K562 (cell line): ENCODE results near the gene KCP. TPM values are rescaled to one million over a fixed set of nuclear protein-coding genes. Genes with fewer than 3 reads are reported as not detected.

Experiments used
- ATAC-seq: fragments of 200-7000 bp; cut with Tn5 transposase; 3 replicates; pipeline ENCODE4 v1.9.1; 2020; ENCODE audit warnings: moderate library complexity
- BruUV-seq: library from RNA; stranded (reverse); fragments of 400-500 nt; replicated peaks from 2 replicates; lab custom pipeline; 2021; lab: Mats Ljungman, UMichigan
- CTCF ChIA-PET: fragments of 300-600 bp; formaldehyde crosslinking; extraction: SDS; loops from one replicate; lab custom pipeline; 2021; ENCODE audit warnings: low intra/inter-chr PET ratio; lab: Yijun Ruan, JAX
- POLR2A ChIA-PET: fragments of 300-600, 350-650 bp; sonication (Branson Sonifier 250); formaldehyde crosslinking; extraction: SDS; loops from one replicate; lab custom pipeline; 2021; ENCODE audit warnings: antibody characterized with exemption, inconsistent platforms; lab: Yijun Ruan, JAX
- DNase-seq, 4 experiments: peaks; one replicate each; pipeline versions ENCODE4 v3.0.0 to v3.0.0-alpha.2; 2011 to 2018; ENCODE audit warnings: low spot score in 3 of 4, mixed read lengths in 3 of 4; ENCODE audit errors: extremely low read depth in 1 of 4
- FAIRE-seq: peaks from 2 replicates; lab custom pipeline; 2011; peaks lifted over from hg19 to GRCh38; lab: Jason Lieb, UNC
- H2AFZ ChIP-seq: 2 replicates; pipeline ENCODE4 v1.6.0; 2011; ENCODE audit warnings: low read depth, low read length, control low read depth, inconsistent platforms
- H3K27ac ChIP-seq: fragments of 200-600 bp; 3 replicates; pipeline ENCODE4 v1.8.0; 2011; ENCODE audit warnings: low read depth, mild to moderate bottlenecking, control low read depth, inconsistent platforms, low read length, moderate library complexity, mixed read lengths; ENCODE audit errors: extremely low read depth
- H3K27me3 ChIP-seq, 2 experiments: fragments of 300-600 bp in 1 of 2; 2 replicates in 1 of 2; 3 replicates in 1 of 2; pipeline versions ENCODE4 v1.6.0 to v1.8.0; 2011; ENCODE audit warnings: inconsistent platforms in 2 of 2, low read length in 2 of 2, mild to moderate bottlenecking in 1 of 2, mixed read lengths in 1 of 2, moderate library complexity in 1 of 2; ENCODE audit not compliant: control insufficient read depth in 2 of 2, insufficient read depth in 2 of 2
- H3K36me3 ChIP-seq: fragments of 300-600 bp; 3 replicates; pipeline ENCODE4 v1.8.0; 2011; ENCODE audit warnings: mild to moderate bottlenecking, low read length, inconsistent platforms; ENCODE audit not compliant: control insufficient read depth, insufficient read depth
- H3K4me1 ChIP-seq, 2 experiments: fragments of 200-600 bp in 1 of 2; replicated peaks in 1 of 2; 2 replicates in 1 of 2; 3 replicates in 1 of 2; pipeline versions ENCODE4 v1.5.1 to v1.8.0; 2011; ENCODE audit warnings: inconsistent platforms in 2 of 2, low read length in 2 of 2, mild to moderate bottlenecking in 1 of 2, mixed read lengths in 1 of 2, moderate library complexity in 1 of 2; ENCODE audit not compliant: control insufficient read depth in 2 of 2, insufficient read depth in 2 of 2
- H3K4me2 ChIP-seq: 2 replicates; pipeline ENCODE4 v1.6.1; 2011; ENCODE audit warnings: low read length, control low read depth, inconsistent platforms, mixed read lengths; ENCODE audit not compliant: insufficient read depth
- H3K4me3 ChIP-seq: fragments of 200-600 bp; sonication (generic), shearing (Covaris generic); 2 replicates; pipeline ENCODE4 v1.5.1; 2016; ENCODE audit warnings: control low read depth, inconsistent platforms
- H3K79me2 ChIP-seq: fragments of 200-600 bp; 3 replicates; pipeline ENCODE4 v1.8.0; 2011; ENCODE audit warnings: low read length, inconsistent platforms; ENCODE audit not compliant: control insufficient read depth, insufficient read depth
- H3K9ac ChIP-seq, 2 experiments: 2 replicates each; pipeline versions ENCODE4 v1.6.0 to v1.6.1; 2011; ENCODE audit warnings: low read depth in 2 of 2, low read length in 2 of 2, control low read depth in 1 of 2, inconsistent platforms in 1 of 2, mild to moderate bottlenecking in 1 of 2, mixed read lengths in 1 of 2; ENCODE audit not compliant: insufficient read depth in 1 of 2
- H3K9me1 ChIP-seq: one replicate; pipeline ENCODE4 v1.6.0; 2011; ENCODE audit warnings: inconsistent platforms, mild to moderate bottlenecking, low read length, moderate library complexity; ENCODE audit not compliant: control insufficient read depth, insufficient read depth
- H3K9me3 ChIP-seq: replicated peaks from 2 replicates; pipeline ENCODE4 v1.5.1; 2011; ENCODE audit warnings: low read depth, low read length, inconsistent platforms; ENCODE audit not compliant: control insufficient read depth, insufficient read depth
- H4K20me1 ChIP-seq: replicated peaks from 2 replicates; pipeline ENCODE4 v1.6.1; 2011; ENCODE audit warnings: low read length, inconsistent platforms, mixed read lengths; ENCODE audit not compliant: control insufficient read depth, insufficient read depth
- ILF3 ChIP-seq: fragments of 450-650 bp; IDR thresholded peaks from 2 replicates; pipeline ENCODE4 v1.6.1; 2018; ENCODE audit warnings: antibody characterized with exemption, mild to moderate bottlenecking, moderate library complexity, borderline replicate concordance
- PURB ChIP-seq: sonication (generic); formaldehyde crosslinking; IDR thresholded peaks from 2 replicates; pipeline ENCODE4 v1.9.0; 2021; ENCODE audit warnings: low read depth, mild to moderate bottlenecking, missing genetic modification reagents
- ZBTB7A ChIP-seq: IDR thresholded peaks from 2 replicates; pipeline ENCODE4 v1.6.1; 2011; ENCODE audit warnings: low read depth, mild to moderate bottlenecking, low read length, moderate library complexity, borderline replicate concordance; ENCODE audit not compliant: control insufficient read depth
- ZSCAN29 ChIP-seq: fragments of 450-650 bp; IDR thresholded peaks from 2 replicates; pipeline ENCODE4 v1.6.1; 2017
- WGBS: fragments of 100-300 bp; shearing (Covaris generic); methylation state at CpG from one replicate; pipeline ENCODE4 v1.1.6; 2016; ENCODE audit warnings: low coverage, mixed read lengths; ENCODE audit not compliant: insufficient coverage; ENCODE audit errors: missing lambda C conversion rate; 5-methylcytosine and 5-hydroxymethylcytosine counted together
- in situ Hi-C: fragments of 300-500 bp; cut with MboI; formaldehyde crosslinking; loops from 4 replicates; pipeline ENCODE4 v1.15.0; 2018; ENCODE audit warnings: inconsistent platforms, mixed read lengths
- intact Hi-C: fragments of 100-400 bp; cut with micrococcal nuclease; formaldehyde crosslinking; loops from 2 replicates; pipeline ENCODE4 v1.14.2; 2022
- polyA plus RNA-seq, 8 experiments: library from polyadenylated mRNA; depleted of rRNA in 4 of 8; stranded (reverse) in 5 of 8; unstranded in 3 of 8; fragments of >200 nt; fragmentation: Nextera tagmentation in 2 of 8; fragmentation: Illumina TruSeq in 1 of 8; extraction: Ambion mirVana in 2 of 8; extraction: Trizol in 1 of 8; gene quantifications; 2 replicates each; pipeline versions ENCODE4 v1.2.1 to v1.2.3, GENCODE V29; 2011 to 2014; ENCODE audit warnings: inconsistent platforms in 1 of 8, missing spikeins in 1 of 8
- total RNA-seq, 7 experiments: library from RNA; depleted of rRNA in 6 of 7; stranded (reverse); fragments of >200 nt in 6 of 7; fragmentation: Illumina TruSeq in 2 of 7; extraction: Trizol in 2 of 7; gene quantifications; 2 replicates each; pipeline versions ENCODE4 v1.2.1 to v1.2.3, GENCODE V29; 2011 to 2021; ENCODE audit warnings: low replicate concordance in 1 of 7

KCP gene
- total and polyA plus RNA-seq, 9 of the 15 experiments (the other 6 are each of a cell fraction or from before 2014, with no cell fraction given), result 0.06 to 0.17 (median 0.12) TPM; not detected in 3

DNA sequence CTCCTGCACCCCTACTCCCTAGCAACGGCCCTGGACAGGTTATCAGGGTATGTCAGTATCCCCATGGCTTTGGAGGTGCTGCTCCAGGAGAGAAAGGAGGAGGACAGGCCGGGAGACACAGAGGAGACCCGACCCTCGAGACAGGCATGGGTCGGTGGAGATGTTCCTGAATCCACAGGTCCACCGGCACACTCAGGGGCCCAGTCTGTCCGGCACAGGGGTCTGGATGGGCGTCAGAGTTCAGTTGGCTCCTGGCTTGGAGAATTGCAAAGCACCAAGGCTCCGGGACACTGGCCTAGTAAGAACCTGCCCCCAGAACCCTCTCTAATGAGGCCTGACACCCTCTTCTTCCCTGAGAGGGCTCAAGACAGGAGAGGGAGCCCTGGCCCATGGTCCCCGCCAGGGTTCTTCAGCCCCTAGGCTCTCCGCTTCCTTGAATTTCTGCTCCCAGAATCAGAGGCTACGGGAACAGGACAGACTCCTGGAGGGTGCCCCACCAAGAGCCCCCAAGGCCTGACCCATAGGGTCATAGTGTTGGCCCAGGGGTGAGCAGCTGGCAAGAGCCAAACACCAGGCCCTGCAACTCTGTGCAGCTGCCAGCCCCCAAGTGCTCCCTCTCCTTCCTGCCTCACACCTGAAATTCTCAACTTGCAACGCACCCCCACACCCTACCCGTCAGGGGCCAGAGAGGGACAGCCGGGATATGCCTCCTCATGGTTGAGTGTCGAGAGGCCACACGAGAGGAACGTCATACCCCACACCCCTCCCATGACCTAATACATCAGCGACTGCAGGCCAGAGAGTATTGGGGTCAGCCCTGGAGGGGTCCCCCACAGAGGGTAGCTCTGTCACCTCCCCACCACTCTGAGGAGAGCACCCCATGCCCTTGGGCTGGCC, 21.7 kb upstream of the KCP start:
- TF ChIP-seq ZBTB7A, result no peak
- TF ChIP-seq ZSCAN29, result no peak
- TF ChIP-seq PURB (CRISPR knock-in tag), result no peak
- no peak for TF ChIP-seq ILF3
- in situ Hi-C loops (no loop called here), intact Hi-C loops (no loop called here)
- Histone ChIP-seq H3K36me3 (no peaks in the 10 kb centered on the region), H3K27me3 (peaks cover 59 to 82% of the 10 kb centered on the region in 2 experiments), H4K20me1 (0 out of 2 replicates have a peak, but pooled peaks cover 4% of the 10 kb centered on the region), H3K27ac (no peak overlapping the region), H3K9ac (no peak overlapping the region), H3K9me1 (no peaks in the 10 kb centered on the region), H3K4me3 (no peak overlapping the region), H2AFZ (no peak overlapping the region), H3K4me1 (peaks cover 0 to 4% of the 10 kb centered on the region in 2 experiments; a peak in 1 of 5 replicates), H3K79me2 (no peaks in the 10 kb centered on the region), H3K4me2 (no peak overlapping the region), H3K9me3 (no peaks in the 10 kb centered on the region)
- peak; percentile 10 for ATAC-seq
- no peak for FAIRE-seq
- 10% methylated on average over 19 of the region's 19 CpGs for WGBS
- ChIA-PET POLR2A (interaction anchor here (0.6 to 2.5 kb wide), 8 partner anchors 8 to 120 kb away, joined by 3 to 8 read pairs (median 4); partner anchors contain the start of gene KCP), CTCF (no interaction called here)
- DNase-seq, result no peak
- no TSS peak for BruUV-seq
